HEK293T (cell line): Measurements from ENCODE around the gene MAP4.

Experiments
- ARNT ChIP-seq: fragments of 450-650 bp; IDR thresholded peaks from 2 replicates; pipeline ENCODE4 v1.6.1; 2017; ENCODE audit warnings: mild to moderate bottlenecking
- BHLHE40 ChIP-seq: fragments of 450-650 bp; IDR thresholded peaks from 2 replicates; pipeline ENCODE4 v1.6.1; 2016; ENCODE audit warnings: mild to moderate bottlenecking, moderate library complexity, borderline replicate concordance
- CTBP1 ChIP-seq: fragments of 450-650 bp; IDR thresholded peaks from 2 replicates; pipeline ENCODE4 v1.6.1; 2016; ENCODE audit warnings: borderline replicate concordance
- ELF4 ChIP-seq: fragments of 450-650 bp; IDR thresholded peaks from 2 replicates; pipeline ENCODE4 v1.6.1; 2017; ENCODE audit warnings: antibody characterized with exemption
- FOXA1 ChIP-seq: fragments of 450-650 bp; IDR thresholded peaks from 2 replicates; pipeline ENCODE4 v1.6.1; 2016; ENCODE audit warnings: mild to moderate bottlenecking
- LEF1 ChIP-seq: fragments of 450-650 bp; IDR thresholded peaks from 2 replicates; pipeline ENCODE4 v1.6.1; 2017; ENCODE audit warnings: mild to moderate bottlenecking, borderline replicate concordance
- NFRKB ChIP-seq: fragments of 450-650 bp; IDR thresholded peaks from 2 replicates; pipeline ENCODE4 v1.6.1; 2016; ENCODE audit warnings: mild to moderate bottlenecking, moderate library complexity
- SUZ12 ChIP-seq: fragments of 450-650 bp; IDR thresholded peaks from 2 replicates; pipeline ENCODE4 v1.6.1; 2016; ENCODE audit warnings: mild to moderate bottlenecking

DNA sequence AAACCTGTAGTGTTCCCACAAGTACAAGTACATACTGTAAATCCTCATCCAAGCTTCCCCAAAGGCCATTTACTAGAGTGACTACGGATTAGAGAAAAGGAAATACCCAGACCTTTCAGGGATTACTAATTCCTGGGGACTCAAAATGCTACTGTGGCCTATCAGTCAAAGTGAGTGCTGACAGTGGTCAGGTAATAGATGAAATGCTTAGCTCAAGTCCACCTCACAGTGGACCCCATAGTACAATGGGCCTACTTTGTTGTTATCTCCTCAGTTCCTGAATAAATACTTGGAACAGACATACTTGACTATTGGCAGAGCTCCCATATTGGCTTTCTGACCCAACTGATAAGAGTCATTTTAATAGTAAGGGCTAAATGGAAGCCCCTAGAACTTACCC, 61.6 kb downstream of the MAP4 start:
- TF ChIP-seq ELF4 (no peak), CTBP1 (no peak), SUZ12 (no peak), BHLHE40 (no peak), FOXA1 (no peak), ARNT (no peak), LEF1 (no peak), NFRKB (no peak)
